Endothelial cell of hepatic sinusoid (primary cell): Measurements from ENCODE around the gene SH3D21.

Source experiments
- in situ Hi-C: cut with HindIII; loops from 2 replicates; pipeline ENCODE4 v1.10.0; 2017; ENCODE audit warnings: low sequenced_read_pairs

Gene SH3D21

GRCh38 chr1:36303244-36303643 lies 2.9 kb upstream of the SH3D21 start:
- in situ Hi-C loops = no loop called here

- in situ Hi-C loops = no loop called here
Measured at GRCh38 chr1:36303650-36304360, 2.4 kb upstream of the SH3D21 start.

- in situ Hi-C loops = no loop called here
Measured at GRCh38 chr1:36304521-36304920, 1.6 kb upstream of the SH3D21 start.

GRCh38 chr1:36304970-36305914 lies 926 bp upstream of the SH3D21 start:
- in situ Hi-C loops = no loop called here

DNA sequence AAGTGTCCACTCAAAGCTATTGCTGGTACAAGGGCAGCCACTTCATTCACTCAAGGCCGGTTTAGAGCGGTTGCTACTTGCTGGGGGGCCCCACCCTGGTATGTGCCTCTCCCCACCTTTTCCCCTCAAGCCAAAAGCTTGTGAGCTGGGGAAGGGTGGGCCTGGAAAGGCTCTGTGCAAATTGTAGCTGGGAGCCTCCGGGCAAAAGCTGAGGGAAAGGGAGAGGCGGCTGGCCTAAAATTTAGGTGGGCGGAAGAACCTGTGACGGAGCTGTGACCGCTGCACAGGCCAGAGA lies 306 bp upstream of the SH3D21 start:
- in situ Hi-C loops = no loop called here

GRCh38 chr1:36306902-36307456 lies 811 bp downstream of the SH3D21 start:
- in situ Hi-C loops = no loop called here

DNA sequence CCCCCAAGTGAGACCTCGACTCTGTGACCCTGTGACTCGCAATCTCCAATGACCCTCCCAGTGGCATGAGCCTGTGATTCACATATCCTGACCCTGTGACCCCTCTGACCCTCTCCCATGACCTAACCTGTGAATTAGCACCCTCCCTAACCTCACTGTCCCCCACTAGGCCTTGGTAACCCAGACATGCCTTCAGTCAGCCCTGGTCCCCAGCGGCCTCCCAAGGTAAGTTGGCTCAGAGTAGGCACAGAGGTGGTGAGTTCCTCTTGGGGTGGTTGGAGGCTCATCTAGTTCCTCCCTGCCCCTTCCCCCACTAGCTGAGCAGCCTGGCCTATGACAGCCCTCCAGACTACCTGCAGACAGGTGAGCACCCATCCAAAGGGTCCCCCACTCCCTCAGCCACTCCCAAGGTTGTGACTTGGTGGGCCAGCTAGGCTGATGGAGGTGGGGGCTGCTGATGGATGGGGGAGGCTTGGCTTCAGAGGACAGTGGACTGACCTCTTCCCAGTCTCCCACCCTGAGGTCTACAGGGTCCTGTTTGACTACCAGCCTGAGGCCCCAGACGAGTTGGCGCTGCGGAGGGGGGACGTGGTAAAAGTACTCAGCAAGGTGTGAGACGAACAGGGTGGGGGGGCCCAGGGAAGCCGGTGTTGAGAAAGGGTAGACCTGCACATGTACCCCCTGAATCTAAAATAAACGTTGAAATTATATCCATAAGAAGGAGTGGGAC lies 1.6 kb downstream of the SH3D21 start:
- in situ Hi-C loops = no loop called here

DNA sequence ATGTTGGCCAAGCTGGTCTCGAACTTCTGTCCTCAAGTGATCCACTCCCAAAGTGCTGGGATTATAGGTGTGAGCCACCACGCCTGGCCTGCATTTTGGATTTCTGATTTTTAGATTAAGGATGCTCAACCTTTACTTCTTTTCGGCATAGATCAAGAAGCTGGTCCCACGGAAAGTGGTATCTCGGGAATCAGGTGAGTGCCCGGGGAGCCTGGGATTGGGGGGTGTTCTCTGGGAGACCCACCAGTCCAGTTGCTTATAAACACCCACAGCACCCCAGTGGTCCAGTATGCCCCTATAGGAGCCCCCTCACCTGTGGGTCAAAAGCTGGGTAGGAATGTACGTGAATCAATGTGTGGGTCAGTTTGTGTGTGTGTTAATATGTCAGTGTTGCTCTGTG lies 3.2 kb downstream of the SH3D21 start:
- in situ Hi-C loops = no loop called here

DNA sequence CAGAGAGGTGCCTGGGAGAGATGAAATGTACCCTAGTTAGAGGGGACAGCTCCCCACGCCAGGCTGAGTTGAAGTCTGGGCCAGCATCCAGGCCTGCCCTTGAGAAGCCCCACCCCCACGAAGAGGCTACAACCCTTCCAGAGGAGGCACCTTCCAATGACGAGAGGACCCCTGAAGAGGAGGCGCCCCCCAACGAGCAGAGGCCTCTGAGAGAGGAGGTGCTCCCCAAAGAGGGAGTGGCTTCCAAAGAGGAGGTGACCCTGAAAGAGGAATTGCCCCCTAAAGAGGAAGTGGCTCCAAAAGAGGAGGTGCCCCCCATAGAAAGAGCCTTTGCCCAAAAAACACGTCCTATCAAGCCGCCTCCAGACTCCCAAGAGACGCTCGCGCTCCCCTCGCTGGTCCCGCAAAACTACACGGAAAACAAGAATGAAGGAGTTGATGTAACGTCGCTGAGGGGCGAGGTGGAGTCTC lies 14.2 kb downstream of the SH3D21 start:
- in situ Hi-C loops = no loop called here

DNA sequence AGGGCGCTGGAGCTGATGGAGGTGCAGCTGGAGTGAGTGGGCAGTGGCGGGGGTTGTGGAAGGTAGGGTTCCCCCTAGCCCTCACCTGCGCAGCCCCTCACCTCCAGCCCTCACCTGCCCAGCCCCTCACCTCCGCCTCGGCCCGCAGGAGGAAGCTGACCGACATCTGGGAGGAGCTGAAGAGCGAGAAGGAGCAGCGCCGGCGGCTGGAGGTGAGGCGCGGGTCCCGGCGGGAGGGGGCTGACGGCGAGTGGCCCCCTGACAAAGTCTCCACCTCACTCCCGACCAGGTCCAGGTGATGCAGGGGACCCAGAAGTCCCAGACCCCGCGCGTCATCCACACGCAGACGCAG lies 14.6 kb downstream of the SH3D21 start:
- in situ Hi-C loops = no loop called here

- in situ Hi-C loops = no loop called here
Measured at GRCh38 chr1:36321119-36321951, 15.2 kb downstream of the SH3D21 start.

DNA sequence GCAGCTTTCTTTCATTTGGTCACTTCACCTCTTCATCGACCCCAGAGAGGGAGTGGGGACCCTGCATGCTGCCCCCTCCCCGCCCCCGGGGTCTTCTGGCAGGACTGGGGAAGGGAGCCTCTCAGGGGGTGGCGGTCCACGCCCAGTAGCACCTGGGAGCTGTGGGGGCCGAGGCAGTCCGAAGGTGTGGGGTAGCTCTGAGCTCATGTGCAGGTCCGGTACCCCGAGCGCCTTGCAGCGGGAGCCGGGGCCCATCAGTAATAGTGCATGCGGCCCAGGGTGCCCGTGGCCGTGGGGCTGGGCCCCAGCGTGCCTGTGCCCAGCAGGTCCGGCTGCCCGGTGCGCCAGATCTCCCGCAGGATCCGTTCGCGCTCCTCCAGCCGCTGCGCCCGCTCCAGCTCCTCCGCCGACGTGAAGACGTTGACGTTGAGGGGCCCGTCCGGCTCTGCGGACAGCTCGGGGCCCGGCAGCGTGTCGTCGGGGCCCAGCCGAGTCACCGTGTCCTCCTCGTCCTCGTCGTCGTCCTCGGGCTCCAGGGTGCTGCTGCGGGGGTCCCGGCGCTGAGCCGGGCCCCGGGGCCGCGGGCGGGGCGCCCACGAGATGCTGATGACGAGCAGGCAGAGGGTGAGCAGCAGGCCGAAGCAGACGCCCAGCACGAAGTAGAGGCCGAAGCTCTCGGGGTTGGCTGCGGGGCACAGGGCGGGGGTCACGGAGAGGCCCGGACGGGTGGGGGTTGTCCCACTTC lies 16.0 kb downstream of the SH3D21 start:
- in situ Hi-C loops = no loop called here

GRCh38 chr1:36322786-36323635 lies 16.8 kb downstream of the SH3D21 start:
- in situ Hi-C loops = no loop called here

GRCh38 chr1:36323636-36324352 lies 17.6 kb downstream of the SH3D21 start, which contains the start of gene EVA1B:
EVA1B (minus strand) TSS chr1:36323645; CDS start chr1:36323037, 608 bp downstream.
- in situ Hi-C loops = no loop called here

GRCh38 chr1:36324353-36324703 lies 18.2 kb downstream of the SH3D21 start:
- in situ Hi-C loops = no loop called here

DNA sequence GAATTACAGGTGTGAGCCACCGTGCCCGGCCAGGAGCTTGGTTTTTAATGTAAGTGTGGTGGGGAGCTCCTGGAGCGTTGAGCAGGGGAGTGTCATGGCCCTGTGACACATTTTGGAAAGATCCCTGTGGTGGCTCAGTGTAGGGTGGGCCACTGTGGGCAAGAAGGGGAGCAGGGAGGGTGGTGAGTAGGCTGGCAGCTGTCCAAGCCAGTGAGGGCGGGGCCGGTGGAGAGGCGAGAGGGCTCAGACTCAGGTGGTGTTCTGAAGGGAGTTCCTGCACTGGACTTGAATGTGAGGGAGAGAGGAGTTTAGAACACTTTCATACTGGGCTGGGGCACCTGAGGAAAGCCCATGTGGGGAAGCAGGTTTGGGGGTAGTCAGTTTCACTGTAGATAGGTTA lies 20.3 kb downstream of the SH3D21 start:
- in situ Hi-C loops = no loop called here

GRCh38 chr1:36327421-36328087 lies 21.4 kb downstream of the SH3D21 start:
- in situ Hi-C loops = no loop called here

DNA sequence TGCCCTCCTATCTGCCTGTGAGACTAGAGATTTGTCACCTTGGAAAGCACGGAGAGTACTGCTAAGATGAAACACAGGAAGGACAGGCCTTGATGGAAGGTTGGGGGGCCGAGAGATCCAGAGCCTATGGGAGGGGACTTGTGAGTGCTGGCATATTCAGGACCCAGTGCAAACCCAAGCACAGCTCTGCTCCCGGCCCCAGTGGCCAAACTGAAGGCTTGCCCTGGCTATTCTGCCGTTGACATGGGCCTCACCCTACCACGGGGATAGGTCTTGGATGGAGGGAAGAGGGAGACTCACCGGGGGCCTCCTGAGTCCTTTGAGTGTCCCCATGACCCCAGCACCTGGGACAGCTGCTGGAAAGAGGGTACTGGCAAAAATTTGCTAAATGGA lies 21.9 kb downstream of the SH3D21 start:
- in situ Hi-C loops = no loop called here
